Vagina (tissue), 2 donors: ENCODE measurements around the gene BCR.

Source experiments
- POLR2A ChIP-seq, 2 donors: fragments of 450-650 bp; IDR thresholded peaks; one replicate each; pipeline ENCODE4 v1.6.1; 2017; ENCODE audit warnings: antibody characterized with exemption in 2 of 2, mild to moderate bottlenecking in 2 of 2, moderate library complexity in 2 of 2
- TF ChIP-seq, protein P1 (sequence below), 3 experiments: fragments of 450-650 bp in 2 of 3; fragments of 200-600 bp in 1 of 3; sonication (generic) in 1 of 3; IDR thresholded peaks; one replicate each; pipeline ENCODE4 v1.5.1; 2017 to 2019; ENCODE audit warnings: antibody characterized with exemption in 3 of 3, mild to moderate bottlenecking in 2 of 3, moderate library complexity in 2 of 3

DNA sequence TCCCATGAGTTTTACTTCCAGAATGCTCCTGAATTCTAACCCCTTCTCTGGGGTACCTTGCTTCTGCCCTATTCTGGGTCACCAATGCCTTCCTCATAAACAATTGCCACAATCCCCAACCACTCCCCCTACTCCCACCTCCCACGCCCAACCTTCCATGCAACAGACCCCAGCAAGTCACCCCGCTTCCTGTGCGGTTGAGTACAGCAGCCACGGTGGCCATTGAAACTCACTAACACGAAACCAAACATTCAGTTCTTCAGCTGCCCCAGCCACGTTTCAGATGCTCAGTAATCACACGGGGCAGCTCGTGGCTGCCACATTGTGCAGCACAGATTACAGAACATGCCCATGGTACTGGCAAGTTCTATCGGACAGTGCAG is 3.7 kb upstream of the BCR start:
- TF ChIP-seq, protein P1, sequence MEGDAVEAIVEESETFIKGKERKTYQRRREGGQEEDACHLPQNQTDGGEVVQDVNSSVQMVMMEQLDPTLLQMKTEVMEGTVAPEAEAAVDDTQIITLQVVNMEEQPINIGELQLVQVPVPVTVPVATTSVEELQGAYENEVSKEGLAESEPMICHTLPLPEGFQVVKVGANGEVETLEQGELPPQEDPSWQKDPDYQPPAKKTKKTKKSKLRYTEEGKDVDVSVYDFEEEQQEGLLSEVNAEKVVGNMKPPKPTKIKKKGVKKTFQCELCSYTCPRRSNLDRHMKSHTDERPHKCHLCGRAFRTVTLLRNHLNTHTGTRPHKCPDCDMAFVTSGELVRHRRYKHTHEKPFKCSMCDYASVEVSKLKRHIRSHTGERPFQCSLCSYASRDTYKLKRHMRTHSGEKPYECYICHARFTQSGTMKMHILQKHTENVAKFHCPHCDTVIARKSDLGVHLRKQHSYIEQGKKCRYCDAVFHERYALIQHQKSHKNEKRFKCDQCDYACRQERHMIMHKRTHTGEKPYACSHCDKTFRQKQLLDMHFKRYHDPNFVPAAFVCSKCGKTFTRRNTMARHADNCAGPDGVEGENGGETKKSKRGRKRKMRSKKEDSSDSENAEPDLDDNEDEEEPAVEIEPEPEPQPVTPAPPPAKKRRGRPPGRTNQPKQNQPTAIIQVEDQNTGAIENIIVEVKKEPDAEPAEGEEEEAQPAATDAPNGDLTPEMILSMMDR (IDR thresholded peaks at IDR 0.05): no peak
- no peak for TF ChIP-seq POLR2A (IDR thresholded peaks at IDR 0.05)
